ENCODE data around the gene SPANXN2. TPM values are rescaled to one million over a fixed set of nuclear protein-coding genes. Genes with fewer than 3 reads are reported as not detected.
"Not testable (repeated sequence)": the region's sequence is repeated elsewhere in the genome, so short reads cannot be mapped to it uniquely, and the experiment has no call there.

The SPANXN2 gene
- not detected in 2 replicates for total RNA-seq

GRCh38 chrX:143720652-143721051 is at the start of gene SPANXN2:
SPANXN2 (minus strand) TSS chrX:143720752; CDS start chrX:143720668, 84 bp downstream.
- H3K4me3 ChIP-seq (ENCODE audit: low read depth, low read length); DNase-seq (ENCODE audit: low read depth): not testable (repeated sequence)

GRCh38 chrX:143768976-143769375 is 48.4 kb upstream of the SPANXN2 start:
- DNase-seq (ENCODE audit: low read depth): no peak
- H3K4me3 ChIP-seq (ENCODE audit: low read depth, low read length): no peak overlapping the region

GRCh38 chrX:143767789-143768188 is 47.2 kb upstream of the SPANXN2 start:
- not testable (repeated sequence) for DNase-seq (ENCODE audit: low read depth); H3K4me3 ChIP-seq (ENCODE audit: low read depth, low read length)

More at GRCh38 chrX:143768976-143769375, 48.4 kb upstream of the SPANXN2 start:
- TF ChIP-seq CTCF (conservative IDR thresholded peaks at IDR 0.05; ENCODE audit: low read depth, low read length): no peak

GRCh38 chrX:143757887-143758286 is 37.3 kb upstream of the SPANXN2 start:
- no peak for TF ChIP-seq CTCF (conservative IDR thresholded peaks at IDR 0.05; ENCODE audit: low read depth, low read length)
- no peak overlapping the region for H3K4me3 ChIP-seq (ENCODE audit: low read depth, low read length)
- DNase-seq (ENCODE audit: low read depth): no peak

- H3K4me3 ChIP-seq (ENCODE audit: low read depth, low read length): no peak overlapping the region
- TF ChIP-seq CTCF (conservative IDR thresholded peaks at IDR 0.05; ENCODE audit: low read depth, low read length): no peak
- no peak for DNase-seq (ENCODE audit: low read depth)
Observed at GRCh38 chrX:143757375-143757774, 36.8 kb upstream of the SPANXN2 start.

GRCh38 chrX:143754183-143754582 is 33.6 kb upstream of the SPANXN2 start:
- H3K4me3 ChIP-seq (ENCODE audit: low read depth, low read length): no peak overlapping the region
- TF ChIP-seq CTCF (conservative IDR thresholded peaks at IDR 0.05; ENCODE audit: low read depth, low read length): no peak
- no peak for DNase-seq (ENCODE audit: low read depth)

GRCh38 chrX:143733866-143734265 is 13.3 kb upstream of the SPANXN2 start:
- no peak for TF ChIP-seq CTCF (conservative IDR thresholded peaks at IDR 0.05; ENCODE audit: low read depth, low read length)
- H3K4me3 ChIP-seq (ENCODE audit: low read depth, low read length): no peak overlapping the region
- DNase-seq (ENCODE audit: low read depth): no peak

- DNase-seq (ENCODE audit: low read depth): no peak
- TF ChIP-seq CTCF (conservative IDR thresholded peaks at IDR 0.05; ENCODE audit: low read depth, low read length): no peak
- no peak overlapping the region for H3K4me3 ChIP-seq (ENCODE audit: low read depth, low read length)
Observed at GRCh38 chrX:143726296-143726695, 5.7 kb upstream of the SPANXN2 start.
